Caki2 (cell line): Measurements from ENCODE around the gene DPY19L1. TPM values are rescaled to one million over a fixed set of nuclear protein-coding genes. Genes with fewer than 3 reads are reported as not detected.
"Not testable (repeated sequence)": the region's sequence is repeated elsewhere in the genome, so short reads cannot be mapped to it uniquely, and the experiment has no call there.

Experiments
- DNase-seq: peaks from one replicate; pipeline ENCODE4 v3.0.0-alpha.2; 2015; ENCODE audit warnings: low read depth
- in situ Hi-C: cut with HindIII; loops from 2 replicates; pipeline ENCODE4 v1.10.0; 2016; ENCODE audit warnings: low sequenced_read_pairs, low pct_unique_long_range_greater_than_20kb, mixed read lengths
- total RNA-seq: library from RNA; depleted of rRNA; stranded (reverse); fragments of >200 nt; shearing (Covaris generic); gene quantifications from 2 replicates; pipeline ENCODE4 v1.2.3, GENCODE V29; 2014; ENCODE audit warnings: low replicate concordance; rRNA removed

Gene DPY19L1
- total RNA-seq, 1 experiment from 2014 or later: 34.7 TPM

DNA sequence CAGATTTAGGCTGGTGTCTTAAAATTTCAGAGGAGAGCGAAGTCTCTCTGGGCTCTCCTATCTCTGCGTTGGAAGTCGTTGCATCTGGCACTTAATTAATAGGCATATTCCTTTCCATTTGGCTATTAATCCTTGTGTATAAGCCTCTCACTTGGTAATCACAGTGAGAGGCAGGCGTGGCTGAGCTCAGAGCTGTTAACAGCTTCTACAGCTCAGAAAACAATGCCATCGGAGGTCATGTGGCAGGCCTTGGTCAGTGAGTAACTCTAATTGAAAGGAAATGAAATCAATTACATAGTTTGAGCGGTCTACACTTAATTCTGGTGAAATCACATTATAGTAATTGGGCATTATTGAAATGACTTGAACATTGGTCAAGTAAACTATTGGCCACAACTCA, 135.1 kb downstream of the DPY19L1 start:
- in situ Hi-C loops: no loop called here
- no peak for DNase-seq

DNA sequence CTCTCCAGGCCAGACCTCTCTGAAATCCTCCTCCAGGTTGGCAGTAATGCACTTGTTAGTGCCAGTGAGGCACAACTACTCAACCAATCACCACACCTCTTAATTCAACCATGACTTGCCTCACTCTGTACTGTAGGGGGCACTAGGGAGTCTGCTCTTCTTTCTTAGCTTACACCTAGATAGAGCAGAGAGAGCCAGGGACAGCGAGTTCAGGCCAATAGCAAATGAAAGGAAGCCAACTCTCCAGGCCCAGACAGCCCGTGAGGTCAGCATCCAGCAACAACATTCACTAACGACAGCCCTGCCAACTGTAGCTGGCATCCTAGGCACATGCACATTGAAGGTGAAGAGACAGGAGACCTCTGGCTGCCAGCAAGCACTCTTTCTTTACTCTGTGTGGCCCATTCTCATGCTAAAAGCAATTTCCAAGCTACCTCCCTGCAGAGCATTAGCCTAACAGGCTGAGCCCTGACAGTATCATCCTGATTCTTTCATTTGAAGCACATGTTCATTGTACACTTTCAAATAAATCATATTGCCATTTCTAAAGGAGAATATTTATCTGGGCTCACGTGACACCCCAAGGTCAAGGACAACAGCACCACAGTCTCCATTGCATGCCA, 136.3 kb downstream of the DPY19L1 start:
- no peak for DNase-seq
- in situ Hi-C loops: no loop called here

DNA sequence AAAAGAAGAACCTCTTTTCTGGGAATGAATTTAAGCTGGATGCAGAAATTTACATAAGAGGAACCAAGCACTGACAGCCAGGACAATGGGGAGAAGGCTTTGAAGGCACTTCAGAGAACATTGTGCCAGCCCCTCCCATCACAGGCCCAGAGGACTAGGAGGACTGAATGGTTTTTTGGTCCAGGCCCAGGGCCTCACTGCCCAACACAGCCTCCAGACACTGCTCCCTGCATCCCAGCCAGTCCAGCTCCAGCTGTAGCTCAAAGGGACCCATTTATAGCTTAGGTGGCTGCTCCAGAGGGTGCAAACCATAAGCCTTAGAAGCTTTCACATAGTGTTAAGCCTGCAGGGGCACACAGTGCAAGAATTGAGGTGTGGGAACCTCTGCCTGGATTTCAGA, 142.1 kb downstream of the DPY19L1 start:
- in situ Hi-C loops: no loop called here
- DNase-seq: no peak

DNA sequence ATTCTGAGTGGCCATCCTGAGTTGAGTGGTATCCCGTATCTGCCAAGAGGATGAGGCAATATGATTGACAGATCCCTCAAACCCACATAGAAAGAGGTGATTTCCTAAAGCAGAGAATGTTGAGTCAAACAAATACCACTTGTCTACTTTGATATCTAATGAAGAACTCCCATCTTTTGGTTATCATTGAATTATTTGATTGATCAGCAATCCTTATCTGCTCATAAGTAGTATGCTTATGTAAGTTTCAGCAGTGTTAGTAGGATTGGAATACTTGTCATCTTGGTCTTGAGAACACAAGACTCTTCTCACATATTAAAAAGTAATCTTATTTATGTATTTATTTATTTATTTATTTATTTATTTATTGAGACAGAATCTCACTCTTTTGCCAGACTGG, 147.3 kb downstream of the DPY19L1 start:
- no peak for DNase-seq
- in situ Hi-C loops: no loop called here

DNA sequence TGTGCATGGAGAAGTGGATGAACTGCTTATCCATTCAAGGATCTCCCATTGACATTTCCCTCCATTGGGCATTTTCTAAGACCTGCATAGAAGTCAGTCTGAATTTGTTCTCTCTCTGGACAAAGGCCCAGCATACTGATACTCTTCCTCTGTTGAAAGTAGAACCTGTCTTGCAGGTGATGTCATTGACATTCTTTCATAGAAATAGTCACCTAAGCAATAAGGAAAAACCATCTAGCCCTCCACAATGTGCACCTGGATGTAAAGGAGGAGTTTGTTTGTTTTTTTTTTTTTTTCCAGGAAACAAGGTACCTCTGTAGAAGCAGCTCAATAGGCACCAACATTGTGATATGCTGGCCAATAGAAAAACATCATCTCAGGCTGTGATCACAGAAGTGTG, 150.4 kb downstream of the DPY19L1 start:
- in situ Hi-C loops: no loop called here

DNA sequence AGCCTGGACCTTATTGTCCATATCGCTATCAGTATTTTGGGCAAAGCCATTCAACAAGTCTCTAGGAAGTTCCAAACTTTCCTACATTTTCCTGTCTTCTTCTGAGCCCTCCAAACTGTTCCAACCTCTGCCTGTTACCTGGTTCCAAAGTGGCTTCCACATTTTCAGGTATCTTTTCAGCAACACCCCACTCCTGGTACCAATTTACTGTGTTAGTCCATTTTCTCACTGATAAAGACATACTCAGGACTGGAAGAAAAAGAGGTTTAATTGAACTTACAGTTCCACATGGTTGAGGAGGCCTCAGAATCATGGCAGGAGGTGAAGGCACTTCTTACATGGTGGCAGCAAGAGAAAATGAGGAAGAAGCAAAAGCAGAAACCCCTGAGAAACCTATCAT, 153.4 kb downstream of the DPY19L1 start:
- DNase-seq, in situ Hi-C loops: not testable (repeated sequence)

More for the DNA sequence above, 150.4 kb downstream of the DPY19L1 start:
- DNase-seq: no peak

DNA sequence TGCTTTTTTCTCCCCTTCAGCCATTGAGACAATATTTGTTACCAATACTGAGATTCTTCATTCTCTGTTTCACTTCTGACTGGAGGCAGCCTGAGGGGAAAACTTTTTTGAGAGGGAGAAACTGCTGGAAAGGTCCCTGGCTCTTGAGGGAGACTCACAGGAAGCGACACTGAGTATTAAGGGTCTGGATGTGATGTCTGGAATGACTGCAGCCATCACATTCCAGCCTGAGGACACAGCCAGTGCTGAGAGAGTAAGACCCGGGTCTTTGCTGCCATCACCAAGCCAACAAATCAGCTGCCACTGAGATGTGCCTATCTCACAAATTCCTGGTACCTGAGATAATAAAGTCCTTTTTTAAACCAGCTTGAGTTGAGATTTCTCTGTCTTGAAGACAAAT, 157.4 kb downstream of the DPY19L1 start:
- in situ Hi-C loops: no loop called here
- DNase-seq: no peak

DNA sequence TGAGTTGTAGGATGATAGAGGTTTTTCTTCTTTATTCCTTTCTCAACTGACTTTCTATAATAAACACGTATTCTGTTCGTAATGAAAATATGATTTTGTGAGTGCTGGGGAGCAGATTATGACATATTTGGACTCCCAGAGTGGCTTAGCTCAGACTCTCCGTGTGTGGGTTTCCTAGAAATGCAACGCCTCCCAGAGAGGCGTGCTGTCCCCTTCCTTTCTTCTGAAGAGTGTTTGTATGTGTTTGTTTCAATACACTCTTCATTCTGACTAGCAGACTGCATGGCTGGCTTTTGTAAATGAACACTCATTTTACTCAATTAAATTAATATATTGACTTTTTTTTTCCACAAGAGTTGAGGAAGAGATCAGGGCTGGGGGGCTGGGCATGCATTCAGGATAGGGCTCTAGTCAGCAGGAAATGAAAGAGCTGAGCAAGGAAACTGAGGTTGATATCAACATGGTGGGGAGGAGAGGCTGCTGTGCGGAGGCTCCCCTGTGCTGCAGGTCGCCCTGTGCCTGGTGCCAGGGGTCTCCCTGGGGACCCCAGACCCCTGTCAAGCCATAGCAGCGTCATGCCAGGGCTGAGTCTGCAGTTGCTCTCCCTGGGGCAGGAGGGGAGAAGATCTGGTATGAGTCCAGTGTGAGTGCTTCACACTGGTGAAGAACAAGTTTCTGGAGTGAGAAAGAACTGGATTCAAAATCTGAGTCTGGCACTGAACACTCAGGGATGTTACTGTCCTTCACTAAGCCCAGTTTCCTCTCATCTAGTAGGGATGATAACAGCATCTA, 158.1 kb downstream of the DPY19L1 start:
- in situ Hi-C loops, DNase-seq: not testable (repeated sequence)

Other genes starting within 250 kb of the DPY19L1 start
- not detected in 2 replicates for gene TBX20, start 216.6 kb upstream of the DPY19L1 start, total RNA-seq